GM19438 (cell line): ENCODE measurements around the gene MCF2.
"Not testable (repeated sequence)": the region's sequence is repeated elsewhere in the genome, so short reads cannot be mapped to it uniquely, and the experiment has no call there.

Experiments used
- ATAC-seq: cut with Tn5 transposase; IDR thresholded peaks from one replicate; pipeline ENCODE4 v1.9.1; 2021; ENCODE audit warnings: low read depth; ENCODE audit not compliant: unreplicated experiment

Gene MCF2

GRCh38 chrX:139708067-139708466, at the start of gene MCF2:
MCF2 (minus strand) TSS chrX:139708167; CDS start chrX:139651744, 56,423 bp downstream.
- no peak for ATAC-seq

GRCh38 chrX:139751053-139751452, 43.1 kb upstream of the MCF2 start:
- no peak for ATAC-seq

- no peak for ATAC-seq
Measured at GRCh38 chrX:139750390-139750789, 42.4 kb upstream of the MCF2 start.

GRCh38 chrX:139739138-139739537, 31.2 kb upstream of the MCF2 start:
- ATAC-seq, result peak; percentile 92

GRCh38 chrX:139738581-139738980, 30.6 kb upstream of the MCF2 start:
- ATAC-seq, result peak; percentile 74

DNA sequence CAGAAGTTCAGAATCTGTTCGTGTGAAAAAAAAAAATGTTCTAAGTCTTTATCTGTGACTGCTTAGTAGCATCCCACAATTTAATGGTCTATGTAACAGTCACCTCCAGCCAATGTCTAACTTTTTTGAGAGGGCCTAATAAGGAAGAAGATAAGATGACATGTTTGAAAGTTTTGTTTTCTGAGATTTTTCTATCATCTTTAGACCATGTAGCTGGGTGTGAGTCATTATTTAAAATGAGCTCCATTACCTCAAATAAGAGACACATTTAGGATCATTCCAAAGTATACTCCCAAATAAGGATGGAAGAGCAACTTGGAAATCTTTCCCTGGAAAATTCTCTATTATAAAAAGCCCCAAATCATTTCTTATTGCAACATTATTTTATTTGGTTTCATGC, 28.2 kb upstream of the MCF2 start:
- ATAC-seq, result no peak

DNA sequence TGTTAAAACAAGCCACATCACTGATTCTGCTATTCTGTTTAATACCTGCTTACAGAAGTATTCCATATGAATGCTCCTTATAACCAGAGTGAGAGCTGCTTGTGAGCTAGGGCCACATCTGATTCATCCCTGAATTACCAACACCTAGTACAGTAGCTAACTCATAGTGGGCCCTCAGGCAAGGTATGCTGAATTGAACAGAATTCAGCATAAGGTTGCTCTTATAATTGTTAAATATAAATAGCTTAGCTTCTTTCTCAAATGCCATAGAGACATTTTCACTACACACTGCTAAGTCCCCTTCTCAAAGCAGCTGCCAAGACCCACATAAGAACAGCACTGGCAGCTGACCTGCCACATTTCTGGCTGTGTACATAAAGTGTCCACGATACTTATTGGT, 27.0 kb upstream of the MCF2 start:
- ATAC-seq, result no peak

DNA sequence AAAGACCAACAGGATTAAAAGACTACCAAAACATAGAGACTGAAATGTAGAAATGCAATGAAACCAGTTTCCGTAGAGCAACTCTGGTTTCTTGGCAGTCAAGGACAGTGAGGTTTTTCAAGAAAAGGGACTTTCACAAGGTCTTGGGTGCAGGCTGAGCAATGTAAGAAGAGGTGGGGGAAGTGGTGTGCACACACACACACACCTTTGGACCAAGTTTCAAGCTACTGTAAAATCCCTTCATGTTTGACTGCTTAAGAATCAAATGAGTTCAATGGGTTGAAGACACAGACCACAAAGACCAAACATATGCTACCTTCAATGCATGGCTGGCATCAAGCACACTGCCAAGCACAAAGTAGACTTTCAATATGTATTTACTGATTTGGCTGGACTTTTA, 17.8 kb upstream of the MCF2 start:
- peak; percentile 65 for ATAC-seq

DNA sequence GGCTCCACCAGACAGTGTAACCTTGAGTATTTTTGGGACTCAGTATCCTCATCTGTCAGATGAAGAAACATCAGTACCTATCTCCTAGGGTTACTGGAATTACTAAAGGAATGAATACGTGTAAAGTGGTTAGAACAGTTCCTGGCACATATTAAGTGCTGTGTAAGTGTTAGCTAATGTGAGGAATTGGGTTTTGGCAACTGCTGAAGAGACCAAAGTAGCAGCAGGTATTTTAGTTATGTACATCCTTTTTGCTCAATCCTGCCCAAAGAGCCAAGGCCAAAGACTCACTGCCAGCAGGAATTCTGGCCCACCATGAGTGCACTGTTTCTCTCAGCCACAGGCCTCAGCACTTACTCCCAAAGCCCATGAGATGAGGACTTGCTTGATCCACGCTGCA, 16.7 kb upstream of the MCF2 start:
- no peak for ATAC-seq

- ATAC-seq, result no peak
Measured at GRCh38 chrX:139720979-139721378, 13.0 kb upstream of the MCF2 start.

GRCh38 chrX:139720136-139720535, 12.2 kb upstream of the MCF2 start:
- no peak for ATAC-seq

DNA sequence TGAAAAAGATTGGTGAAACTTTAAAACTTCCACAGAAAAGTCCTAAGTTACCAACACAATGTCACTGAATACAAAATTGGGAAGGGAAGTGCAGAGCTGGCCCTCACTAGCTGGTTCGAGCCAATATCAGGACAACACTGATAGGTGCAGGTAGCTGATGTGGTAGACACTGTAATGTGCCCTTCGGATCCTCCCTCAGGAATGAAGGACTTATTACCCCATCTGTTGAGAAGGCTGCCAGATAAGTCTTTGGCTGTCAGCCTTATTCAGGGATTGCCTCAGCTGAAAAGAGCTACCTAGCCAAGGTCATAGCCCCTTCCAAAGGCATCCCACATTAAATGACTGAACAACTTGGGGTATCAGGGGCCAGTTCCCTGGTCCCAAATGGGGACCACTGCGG, 5.3 kb downstream of the MCF2 start:
- ATAC-seq, result no peak

DNA sequence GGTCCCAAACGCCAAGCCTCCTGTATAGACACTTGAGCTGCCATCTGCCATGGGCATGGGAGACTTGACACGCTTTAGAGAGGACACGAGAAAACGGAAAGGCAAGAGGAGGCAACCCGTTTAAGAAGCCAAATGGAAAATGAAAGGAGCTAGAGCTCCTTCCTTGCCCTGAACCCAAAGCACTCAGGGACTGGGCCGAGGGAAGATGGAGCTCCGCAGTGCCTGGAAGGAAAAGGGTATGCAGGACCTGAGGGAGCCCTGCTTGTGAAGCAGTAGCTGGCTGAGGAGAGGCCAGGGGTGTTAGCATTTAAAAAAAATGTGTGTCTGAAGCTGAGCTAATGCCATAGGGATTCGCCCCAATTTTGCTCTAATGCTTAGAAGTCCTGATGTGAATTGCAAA, 15.1 kb downstream of the MCF2 start:
- no peak for ATAC-seq

DNA sequence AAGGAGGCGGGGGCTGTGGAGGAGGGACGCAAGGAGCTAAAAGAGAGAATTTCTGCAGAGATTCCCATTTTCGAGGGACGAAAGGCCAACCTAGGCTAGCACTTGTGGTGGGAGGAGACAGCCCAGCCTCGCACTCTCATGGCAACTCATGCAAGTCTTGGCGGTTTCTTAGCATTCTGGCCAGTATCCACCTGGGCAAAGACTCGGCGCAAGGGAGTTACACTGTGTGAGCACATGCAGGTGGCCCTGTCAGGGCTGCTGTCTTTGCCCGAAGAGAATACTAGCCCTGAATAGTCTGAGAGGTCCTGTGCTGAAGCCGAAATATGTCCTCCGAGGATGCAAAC, 15.5 kb downstream of the MCF2 start:
- ATAC-seq, result no peak

- ATAC-seq, result no peak
Measured at GRCh38 chrX:139691843-139692505, 16.0 kb downstream of the MCF2 start.

- ATAC-seq, result no peak
Measured at GRCh38 chrX:139691493-139691842, 16.5 kb downstream of the MCF2 start.

DNA sequence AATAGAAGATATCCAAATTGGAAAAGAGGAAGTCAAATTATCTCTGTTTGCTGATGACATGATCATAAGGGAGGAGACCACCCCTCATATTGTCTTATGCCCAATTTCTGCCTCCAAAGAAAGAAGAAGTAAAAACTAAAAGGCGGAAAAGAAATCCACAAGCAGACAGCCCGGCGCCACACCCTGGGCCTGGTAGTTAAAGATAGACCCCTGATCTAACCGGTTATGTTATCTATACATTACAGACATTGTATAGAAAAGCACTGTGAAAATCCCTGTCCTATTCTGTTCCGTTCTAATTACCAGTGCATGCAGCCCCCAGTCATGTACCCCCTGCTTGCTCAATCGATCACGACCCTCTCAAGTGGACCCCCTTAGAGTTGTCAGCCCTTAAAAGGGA, 22.8 kb downstream of the MCF2 start:
- not testable (repeated sequence) for ATAC-seq

GRCh38 chrX:139680356-139680755, 27.6 kb downstream of the MCF2 start:
- no peak for ATAC-seq

- no peak for ATAC-seq
Measured at GRCh38 chrX:139647597-139647996, 60.4 kb downstream of the MCF2 start.

GRCh38 chrX:139642241-139642927, 65.6 kb downstream of the MCF2 start:
- no peak for ATAC-seq

GRCh38 chrX:139640259-139640658, 67.7 kb downstream of the MCF2 start:
- no peak for ATAC-seq

GRCh38 chrX:139639253-139639652, 68.7 kb downstream of the MCF2 start:
- ATAC-seq, result no peak

GRCh38 chrX:139600105-139600504, 107.9 kb downstream of the MCF2 start:
- no peak for ATAC-seq
